Transverse colon (tissue), 3 donors: ENCODE data around the gene SPIN1.

Experiments
- EP300 ChIP-seq: sonication (generic); formaldehyde crosslinking; IDR thresholded peaks from one replicate; pipeline ENCODE4 v1.6.1; 2017; ENCODE audit warnings: antibody characterized with exemption, low read depth
- POLR2A ChIP-seq: fragments of 450-650 bp; IDR thresholded peaks from one replicate; pipeline ENCODE4 v1.6.1; 2016; ENCODE audit warnings: antibody characterized with exemption, mild to moderate bottlenecking, moderate library complexity
- TF ChIP-seq, protein P1 (sequence below), 5 experiments: fragments of 200-600 bp in 3 of 5; fragments of 450-650 bp in 2 of 5; sonication (generic) in 3 of 5; IDR thresholded peaks; 1 replicate in 2 of 5; 2 replicates in 3 of 5; pipeline ENCODE4 v1.5.1; 2016 to 2017; ENCODE audit warnings: antibody characterized with exemption in 5 of 5, inconsistent platforms in 3 of 5, mild to moderate bottlenecking in 2 of 5, moderate library complexity in 1 of 5

DNA sequence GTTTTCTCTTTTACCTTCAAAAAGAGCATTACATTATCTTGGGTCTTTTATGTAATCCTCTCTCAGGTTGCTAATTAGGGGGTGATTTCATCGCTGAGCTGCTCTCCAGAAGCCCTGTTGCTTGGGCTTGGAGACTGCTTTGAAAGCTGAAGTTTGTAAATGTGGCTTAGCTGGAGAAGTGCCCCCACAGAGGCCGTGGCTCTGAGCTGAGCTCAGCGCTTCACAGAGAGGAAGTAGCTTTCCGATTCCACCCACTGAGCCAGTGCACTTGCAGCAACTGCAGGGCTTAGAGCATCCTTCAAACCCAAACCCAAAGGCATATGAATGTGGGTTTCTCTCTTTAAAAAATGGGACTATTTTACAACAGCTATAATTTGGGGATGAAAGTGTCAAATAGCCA, 133.1 kb downstream of the SPIN1 start:
- TF ChIP-seq POLR2A, result no peak
- TF ChIP-seq, protein P1, sequence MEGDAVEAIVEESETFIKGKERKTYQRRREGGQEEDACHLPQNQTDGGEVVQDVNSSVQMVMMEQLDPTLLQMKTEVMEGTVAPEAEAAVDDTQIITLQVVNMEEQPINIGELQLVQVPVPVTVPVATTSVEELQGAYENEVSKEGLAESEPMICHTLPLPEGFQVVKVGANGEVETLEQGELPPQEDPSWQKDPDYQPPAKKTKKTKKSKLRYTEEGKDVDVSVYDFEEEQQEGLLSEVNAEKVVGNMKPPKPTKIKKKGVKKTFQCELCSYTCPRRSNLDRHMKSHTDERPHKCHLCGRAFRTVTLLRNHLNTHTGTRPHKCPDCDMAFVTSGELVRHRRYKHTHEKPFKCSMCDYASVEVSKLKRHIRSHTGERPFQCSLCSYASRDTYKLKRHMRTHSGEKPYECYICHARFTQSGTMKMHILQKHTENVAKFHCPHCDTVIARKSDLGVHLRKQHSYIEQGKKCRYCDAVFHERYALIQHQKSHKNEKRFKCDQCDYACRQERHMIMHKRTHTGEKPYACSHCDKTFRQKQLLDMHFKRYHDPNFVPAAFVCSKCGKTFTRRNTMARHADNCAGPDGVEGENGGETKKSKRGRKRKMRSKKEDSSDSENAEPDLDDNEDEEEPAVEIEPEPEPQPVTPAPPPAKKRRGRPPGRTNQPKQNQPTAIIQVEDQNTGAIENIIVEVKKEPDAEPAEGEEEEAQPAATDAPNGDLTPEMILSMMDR (IDR thresholded peaks at IDR 0.05), result no peak
- no peak for TF ChIP-seq EP300
